Measurements from ENCODE around the gene ARHGAP40. TPM values are rescaled to one million over a fixed set of nuclear protein-coding genes. Genes with fewer than 3 reads are reported as not detected.

Gene ARHGAP40
- total and polyA plus RNA-seq, 2 of the 13 experiments (the other 11 are each of a cell fraction or from before 2014, with no cell fraction given) = 0.75 to 2.1 TPM

GRCh38 chr20:38585404-38586180 is 16.0 kb upstream of the ARHGAP40 start (continued):
- TF ChIP-seq MAFF (IDR thresholded peaks at IDR 0.05; ENCODE audit: low read depth, low read length) (no peak), SIX4 (CRISPR knock-in tag; IDR thresholded peaks at IDR 0.05) (0 out of 2 replicates have a peak, but pooled peaks have one; percentile 31), NR2F6 (IDR thresholded peaks at IDR 0.05) (peak; percentile 75), NR2F6 (CRISPR knock-in tag; IDR thresholded peaks at IDR 0.05) (peak; percentile 75), ZNF354B (CRISPR knock-in tag; IDR thresholded peaks at IDR 0.05) (peak; percentile 94), ZNF652 (CRISPR knock-in tag; IDR thresholded peaks at IDR 0.05; ENCODE audit: borderline replicate concordance, low read depth) (no peak), SMARCE1 (IDR thresholded peaks at IDR 0.05; ENCODE audit: borderline replicate concordance) (no peak), ZBTB26 (CRISPR knock-in tag; IDR thresholded peaks at IDR 0.05; ENCODE audit: borderline replicate concordance) (no peak), MBNL3 (CRISPR knock-in tag; conservative IDR thresholded peaks at IDR 0.05) (no peak), AKAP8 (CRISPR knock-in tag; IDR thresholded peaks at IDR 0.05) (peak; percentile 57; the same call in 1 of the 2 replicates), ZNF350 (CRISPR knock-in tag; IDR thresholded peaks at IDR 0.05; ENCODE audit: borderline replicate concordance, low read depth) (no peak; the same call in none of the 2 replicates), KDM2A (CRISPR knock-in tag; IDR thresholded peaks at IDR 0.05; ENCODE audit: borderline replicate concordance, low read depth) (peak; percentile 67; the same call in 1 of the 2 replicates), FOXO4 (CRISPR knock-in tag; conservative IDR thresholded peaks at IDR 0.05) (no peak), MXD4 (CRISPR knock-in tag; IDR thresholded peaks at IDR 0.05) (0 out of 2 replicates have a peak, but pooled peaks have one; percentile 44), MTA1 (CRISPR knock-in tag; IDR thresholded peaks at IDR 0.05; ENCODE audit: borderline replicate concordance) (peak; percentile 91), HIVEP1 (CRISPR knock-in tag; IDR thresholded peaks at IDR 0.05) (peak; percentile 67; the same call in 1 of the 2 replicates), PPARG (CRISPR knock-in tag; conservative IDR thresholded peaks at IDR 0.05) (peak; percentile 71), U2AF2 (IDR thresholded peaks at IDR 0.05; ENCODE audit: low read depth, low read length) (no peak), ZNF484 (CRISPR knock-in tag; IDR thresholded peaks at IDR 0.05; ENCODE audit: borderline replicate concordance, low read depth) (no peak)
- TF ChIP-seq, protein P1, sequence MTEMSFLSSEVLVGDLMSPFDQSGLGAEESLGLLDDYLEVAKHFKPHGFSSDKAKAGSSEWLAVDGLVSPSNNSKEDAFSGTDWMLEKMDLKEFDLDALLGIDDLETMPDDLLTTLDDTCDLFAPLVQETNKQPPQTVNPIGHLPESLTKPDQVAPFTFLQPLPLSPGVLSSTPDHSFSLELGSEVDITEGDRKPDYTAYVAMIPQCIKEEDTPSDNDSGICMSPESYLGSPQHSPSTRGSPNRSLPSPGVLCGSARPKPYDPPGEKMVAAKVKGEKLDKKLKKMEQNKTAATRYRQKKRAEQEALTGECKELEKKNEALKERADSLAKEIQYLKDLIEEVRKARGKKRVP (CRISPR knock-in tag; IDR thresholded peaks at IDR 0.05) = 0 out of 4 replicates have a peak, but pooled peaks of 1 of the 2 experiments have one; percentile 34
- TF ChIP-seq, protein P2, sequence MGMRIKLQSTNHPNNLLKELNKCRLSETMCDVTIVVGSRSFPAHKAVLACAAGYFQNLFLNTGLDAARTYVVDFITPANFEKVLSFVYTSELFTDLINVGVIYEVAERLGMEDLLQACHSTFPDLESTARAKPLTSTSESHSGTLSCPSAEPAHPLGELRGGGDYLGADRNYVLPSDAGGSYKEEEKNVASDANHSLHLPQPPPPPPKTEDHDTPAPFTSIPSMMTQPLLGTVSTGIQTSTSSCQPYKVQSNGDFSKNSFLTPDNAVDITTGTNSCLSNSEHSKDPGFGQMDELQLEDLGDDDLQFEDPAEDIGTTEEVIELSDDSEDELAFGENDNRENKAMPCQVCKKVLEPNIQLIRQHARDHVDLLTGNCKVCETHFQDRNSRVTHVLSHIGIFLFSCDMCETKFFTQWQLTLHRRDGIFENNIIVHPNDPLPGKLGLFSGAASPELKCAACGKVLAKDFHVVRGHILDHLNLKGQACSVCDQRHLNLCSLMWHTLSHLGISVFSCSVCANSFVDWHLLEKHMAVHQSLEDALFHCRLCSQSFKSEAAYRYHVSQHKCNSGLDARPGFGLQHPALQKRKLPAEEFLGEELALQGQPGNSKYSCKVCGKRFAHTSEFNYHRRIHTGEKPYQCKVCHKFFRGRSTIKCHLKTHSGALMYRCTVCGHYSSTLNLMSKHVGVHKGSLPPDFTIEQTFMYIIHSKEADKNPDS (CRISPR knock-in tag; IDR thresholded peaks at IDR 0.05) = no peak
- TF ChIP-seq, protein P3, sequence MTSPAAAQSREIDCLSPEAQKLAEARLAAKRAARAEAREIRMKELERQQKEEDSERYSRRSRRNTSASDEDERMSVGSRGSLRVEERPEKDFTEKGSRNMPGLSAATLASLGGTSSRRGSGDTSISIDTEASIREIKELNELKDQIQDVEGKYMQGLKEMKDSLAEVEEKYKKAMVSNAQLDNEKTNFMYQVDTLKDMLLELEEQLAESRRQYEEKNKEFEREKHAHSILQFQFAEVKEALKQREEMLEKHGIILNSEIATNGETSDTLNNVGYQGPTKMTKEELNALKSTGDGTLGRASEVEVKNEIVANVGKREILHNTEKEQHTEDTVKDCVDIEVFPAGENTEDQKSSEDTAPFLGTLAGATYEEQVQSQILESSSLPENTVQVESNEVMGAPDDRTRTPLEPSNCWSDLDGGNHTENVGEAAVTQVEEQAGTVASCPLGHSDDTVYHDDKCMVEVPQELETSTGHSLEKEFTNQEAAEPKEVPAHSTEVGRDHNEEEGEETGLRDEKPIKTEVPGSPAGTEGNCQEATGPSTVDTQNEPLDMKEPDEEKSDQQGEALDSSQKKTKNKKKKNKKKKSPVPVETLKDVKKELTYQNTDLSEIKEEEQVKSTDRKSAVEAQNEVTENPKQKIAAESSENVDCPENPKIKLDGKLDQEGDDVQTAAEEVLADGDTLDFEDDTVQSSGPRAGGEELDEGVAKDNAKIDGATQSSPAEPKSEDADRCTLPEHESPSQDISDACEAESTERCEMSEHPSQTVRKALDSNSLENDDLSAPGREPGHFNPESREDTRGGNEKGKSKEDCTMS (CRISPR knock-in tag; conservative IDR thresholded peaks at IDR 0.05) = no peak
